Activated CD4-positive, alpha-beta memory T cell treated with anti-CD3 and anti-CD28 coated beads for 36 hours (primary cell): ENCODE results near the gene DNASE2B. TPM values are rescaled to one million over a fixed set of nuclear protein-coding genes. Genes with fewer than 3 reads are reported as not detected.
"Not testable (repeated sequence)": the region's sequence is repeated elsewhere in the genome, so short reads cannot be mapped to it uniquely, and the experiment has no call there.

Experiments used
- CTCF ChIA-PET: fragments of 350-600 bp; sonication (Branson Sonifier 250); formaldehyde crosslinking; loops from one replicate; lab custom pipeline; 2021; ENCODE audit warnings: antibody characterized with exemption, inconsistent platforms; lab: Charles Lee
- POLR2A ChIA-PET: fragments of 350-600 bp; sonication (Branson Sonifier 250); formaldehyde crosslinking; loops from one replicate; lab custom pipeline; 2021; ENCODE audit warnings: antibody characterized with exemption; lab: Charles Lee
- DNase-seq: peaks from one replicate; pipeline ENCODE4 v3.0.0-alpha.2; 2020
- H3K27ac Mint-ChIP-seq: one replicate; pipeline ENCODE4 v1.8.0; 2021; ENCODE audit warnings: mixed read lengths
- H3K27me3 Mint-ChIP-seq: one replicate; pipeline ENCODE4 v1.8.0; 2021; ENCODE audit warnings: mixed read lengths
- H3K36me3 Mint-ChIP-seq: one replicate; pipeline ENCODE4 v1.8.0; 2021; ENCODE audit warnings: mixed read lengths
- H3K4me1 Mint-ChIP-seq: one replicate; pipeline ENCODE4 v1.8.0; 2021; ENCODE audit warnings: low read depth, mixed read lengths
- H3K4me3 Mint-ChIP-seq: one replicate; pipeline ENCODE4 v1.8.0; 2021; ENCODE audit warnings: mild to moderate bottlenecking, mixed read lengths
- H3K9me3 Mint-ChIP-seq: one replicate; pipeline ENCODE4 v1.8.0; 2021; ENCODE audit warnings: mixed read lengths
- intact Hi-C: fragments of 100-400 bp; cut with micrococcal nuclease; formaldehyde crosslinking; loops from one replicate; pipeline ENCODE4 v1.15.1; 2023
- total RNA-seq, 2 experiments: library from RNA; stranded (reverse); gene quantifications; one replicate each; pipeline ENCODE4 v1.2.3, GENCODE V29; 2021

DNASE2B gene
- total RNA-seq, 2 experiments from 2014 or later: not detected

GRCh38 chr1:84442747-84443646 is 44.7 kb downstream of the DNASE2B start:
- ChIA-PET POLR2A (interaction anchor here (0.8 to 1.4 kb wide), 4 partner anchors 36 to 299 kb away, joined by 3 to 5 read pairs (median 4); partner anchors contain the start of genes CTBS, PRKACB and RPF1), CTCF (interaction anchor here (0.7 to 4.5 kb wide), 26 partner anchors 10 to 492 kb away, joined by 3 to 44 read pairs (median 6); partner anchors contain the start of genes CTBS, GNG5, PRKACB and RPF1)
- Mint-ChIP-seq H3K4me1 (peaks cover 16% of the 10 kb centered on the region), H3K27ac (peak overlapping the region; percentile 61)
- H3K27me3 Mint-ChIP-seq, H3K36me3 Mint-ChIP-seq, H3K9me3 Mint-ChIP-seq, H3K4me3 Mint-ChIP-seq: not testable (repeated sequence)
- DNase-seq: peak; percentile 61
- intact Hi-C loops: loop anchor here (1.0 to 10.0 kb wide), 10 partner anchors 36 to 938 kb away; partner anchors contain the start of genes GNG5, RPF1 and SPATA1

DNA sequence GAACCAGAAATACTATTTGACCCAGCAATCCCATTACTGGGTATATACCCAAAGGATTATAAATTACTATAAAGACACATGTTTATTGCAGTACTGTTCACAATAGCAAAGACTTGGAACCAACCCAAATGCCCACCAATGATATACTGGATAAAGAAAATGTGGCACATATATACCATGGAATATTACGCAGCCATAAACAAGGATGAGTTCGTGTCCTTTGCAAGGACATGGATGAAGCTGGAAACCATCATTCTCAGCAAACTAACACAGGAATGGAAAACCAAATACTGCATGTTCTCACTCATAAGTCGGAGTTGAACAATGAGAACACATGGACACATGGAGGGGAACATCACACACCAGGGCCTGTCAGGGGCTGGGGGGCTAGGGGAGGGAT is 50.4 kb downstream of the DNASE2B start:
- H3K27ac Mint-ChIP-seq, H3K4me3 Mint-ChIP-seq, H3K36me3 Mint-ChIP-seq, H3K9me3 Mint-ChIP-seq, POLR2A ChIA-PET, H3K27me3 Mint-ChIP-seq, H3K4me1 Mint-ChIP-seq, DNase-seq, CTCF ChIA-PET: not testable (repeated sequence)
- intact Hi-C loops: loop anchor here (10.0 kb wide), 1 partner anchor 944 kb away; no protein-coding TSS in a partner anchor

GRCh38 chr1:84450910-84451309 is 52.6 kb downstream of the DNASE2B start:
- no peak for DNase-seq
- Mint-ChIP-seq H3K36me3 (peaks cover 2% of the 10 kb centered on the region), H3K27ac (no peak overlapping the region), H3K27me3 (peaks cover 13% of the 10 kb centered on the region), H3K9me3 (peaks cover under 1% of the 10 kb centered on the region), H3K4me1 (no peaks in the 10 kb centered on the region), H3K4me3 (no peak overlapping the region)
- POLR2A ChIA-PET: no interaction called here
- CTCF ChIA-PET: no interaction called here
- intact Hi-C loops: no loop called here

GRCh38 chr1:84452436-84452835 is 54.2 kb downstream of the DNASE2B start:
- no peaks in the 10 kb centered on the region for H3K9me3 Mint-ChIP-seq
- H3K27me3 Mint-ChIP-seq: peaks cover 13% of the 10 kb centered on the region
- DNase-seq: no peak
- ChIA-PET CTCF (interaction anchor here (1.1 to 1.4 kb wide), 3 partner anchors 27 to 301 kb away, joined by 3 to 4 read pairs (median 3); partner anchors contain the start of gene RPF1), POLR2A (no interaction called here)
- H3K4me1 Mint-ChIP-seq: no peaks in the 10 kb centered on the region
- no peak overlapping the region for H3K27ac Mint-ChIP-seq
- peaks cover 2% of the 10 kb centered on the region for H3K36me3 Mint-ChIP-seq
- no peak overlapping the region for H3K4me3 Mint-ChIP-seq
- intact Hi-C loops: no loop called here

DNA sequence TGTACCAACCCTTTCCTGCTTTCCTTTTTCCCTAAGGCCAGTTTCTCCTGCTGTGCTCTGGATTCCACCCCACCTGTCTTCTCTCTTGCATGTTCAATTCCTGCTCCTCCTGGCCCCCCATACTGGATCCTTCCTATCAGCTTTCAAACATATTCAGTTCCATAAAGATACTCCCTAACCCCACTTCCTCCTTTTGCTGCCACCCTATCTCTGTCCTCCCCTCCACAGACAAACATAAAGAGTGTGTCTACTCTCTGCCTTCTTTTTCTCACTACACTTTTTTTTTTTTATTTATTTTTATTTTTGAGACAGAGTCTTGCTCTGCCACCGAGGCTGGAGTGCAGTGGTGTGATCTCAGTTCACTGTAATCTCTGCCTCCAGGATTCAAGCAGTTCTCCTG is 63.8 kb downstream of the DNASE2B start:
- Mint-ChIP-seq H3K4me3 (no peak overlapping the region), H3K9me3 (no peaks in the 10 kb centered on the region), H3K27me3 (peaks cover 13% of the 10 kb centered on the region), H3K36me3 (no peaks in the 10 kb centered on the region), H3K4me1 (no peaks in the 10 kb centered on the region), H3K27ac (no peak overlapping the region)
- intact Hi-C loops: no loop called here
- DNase-seq: no peak
- ChIA-PET CTCF (interaction anchor here (1.5 kb wide), 1 partner anchor 158 kb away, joined by 3 read pairs; no protein-coding TSS in a partner anchor), POLR2A (no interaction called here)

Other genes with a start within 250 kb of the DNASE2B start
- gene SAMD13, start 96.8 kb upstream of the DNASE2B start, total RNA-seq: under 1 TPM; 0.38 to 0.48 TPM
- gene RPF1, start 80.8 kb downstream of the DNASE2B start, total RNA-seq: 10 to 100 TPM; 55.0 to 56.5 TPM
- 1 to 10 TPM; 3.2 to 3.8 TPM for gene SPATA1, start 107.9 kb downstream of the DNASE2B start, total RNA-seq
- 100 to 1,000 TPM; 139 to 143 TPM for gene GNG5, start 108.1 kb downstream of the DNASE2B start, total RNA-seq
- gene CTBS, start 176.0 kb downstream of the DNASE2B start, total RNA-seq: 10 to 100 TPM; 22.9 to 24.2 TPM